HG03354 (cell line): Measurements from ENCODE around the gene NCOA7.

Source experiments
- ATAC-seq: cut with Tn5 transposase; IDR thresholded peaks from one replicate; pipeline ENCODE4 v1.9.1; 2021; ENCODE audit warnings: mild to moderate bottlenecking; ENCODE audit not compliant: unreplicated experiment, poor library complexity, severe bottlenecking

The NCOA7 gene

DNA sequence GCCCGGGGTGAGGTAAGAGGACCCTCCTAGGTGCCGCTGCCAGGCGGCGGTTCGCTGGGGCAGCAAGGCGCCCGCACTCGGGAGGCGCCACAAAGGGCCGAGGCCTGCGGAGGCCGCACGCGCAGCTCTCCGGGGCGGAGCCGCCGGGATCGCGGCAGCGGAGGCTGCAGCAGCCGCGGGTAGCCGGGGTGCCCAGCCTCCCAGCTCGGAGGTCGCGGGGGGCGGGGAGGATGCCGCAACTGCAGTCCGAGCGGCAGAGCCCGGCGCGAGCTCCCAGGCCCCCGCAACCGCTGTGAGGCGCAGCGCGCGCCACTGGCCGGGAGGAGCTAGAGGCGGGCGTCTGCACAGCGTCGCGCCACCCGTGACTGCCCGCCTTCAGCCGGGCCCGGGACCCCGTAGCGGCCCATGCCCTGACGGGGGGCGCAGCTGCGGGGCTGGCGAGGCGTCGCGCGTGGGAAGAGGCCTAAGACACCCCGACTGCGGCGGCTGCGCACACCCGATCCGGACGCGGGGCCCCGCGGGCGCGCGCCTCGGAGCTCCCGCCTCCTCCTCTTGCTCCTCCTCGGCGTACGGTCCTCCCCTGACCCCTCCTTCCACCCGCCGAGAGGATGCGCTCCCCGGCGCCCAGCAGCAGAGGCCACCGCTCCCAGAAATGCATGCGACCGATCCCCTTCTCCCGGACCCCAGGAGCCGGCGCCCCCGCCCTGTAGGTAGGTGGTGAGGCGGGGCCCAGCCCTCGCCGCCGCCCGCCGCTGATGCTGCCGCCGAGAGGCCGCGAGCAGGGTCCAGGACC lies at the start of gene NCOA7:
TSS of gene NCOA7 (plus strand) at position 603 of the 793 bp plus-strand sequence. CDS start 24,395 bp downstream, outside the sequence.
- peak; percentile 71 for ATAC-seq

DNA sequence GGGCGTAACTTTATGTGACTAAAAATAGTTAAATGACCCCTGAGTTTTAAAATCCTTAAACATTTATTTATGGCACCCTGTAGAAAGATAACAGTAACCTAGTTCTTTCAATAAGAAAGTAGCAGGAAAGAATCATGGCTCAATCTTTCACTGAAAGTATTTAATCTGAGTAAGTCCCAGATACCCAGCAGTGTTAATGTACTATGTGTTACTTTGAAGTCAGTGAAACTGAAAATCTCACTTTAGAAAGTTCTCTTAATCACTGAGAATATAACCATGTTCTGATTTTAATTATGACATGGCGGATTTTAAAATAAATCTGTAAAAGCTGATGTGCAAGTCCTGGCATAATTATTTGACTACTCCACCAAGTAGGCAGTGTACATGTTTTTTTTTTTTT lies 49.4 kb upstream of the NCOA7 start:
- no peak for ATAC-seq

- ATAC-seq = no peak
These were observed 48.7 kb upstream of the NCOA7 start for GRCh38 chr6:125742024-125742423.

- ATAC-seq = no peak
These were observed 48.2 kb upstream of the NCOA7 start for GRCh38 chr6:125742464-125743120.

- no peak for ATAC-seq
These were observed 47.2 kb upstream of the NCOA7 start for GRCh38 chr6:125743604-125744003.

GRCh38 chr6:125745281-125746018 lies 45.3 kb upstream of the NCOA7 start:
- no peak for ATAC-seq

DNA sequence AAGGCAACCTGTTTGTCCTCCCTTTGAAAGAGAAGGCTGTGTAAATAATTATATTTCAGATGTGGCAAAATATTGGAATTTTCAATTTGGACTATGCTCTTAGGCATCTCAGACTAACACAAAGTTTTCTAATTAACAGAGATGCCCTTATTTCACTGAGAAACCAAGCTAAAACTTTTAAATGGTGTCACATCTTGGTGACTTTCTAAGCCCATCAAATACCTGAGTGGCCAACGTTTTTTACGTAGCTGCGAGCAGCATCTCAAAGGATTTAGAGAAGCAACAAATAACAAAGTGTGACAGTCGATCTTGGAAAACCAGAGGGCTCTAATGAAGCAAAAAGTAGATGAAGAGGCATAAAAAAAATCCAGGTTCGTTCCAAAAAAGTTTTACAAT lies 44.7 kb upstream of the NCOA7 start:
- ATAC-seq = no peak

GRCh38 chr6:125746731-125747588 lies 43.8 kb upstream of the NCOA7 start:
- ATAC-seq = peak; percentile 60

GRCh38 chr6:125747589-125748405 lies 43.0 kb upstream of the NCOA7 start:
- peak; percentile 14 for ATAC-seq

DNA sequence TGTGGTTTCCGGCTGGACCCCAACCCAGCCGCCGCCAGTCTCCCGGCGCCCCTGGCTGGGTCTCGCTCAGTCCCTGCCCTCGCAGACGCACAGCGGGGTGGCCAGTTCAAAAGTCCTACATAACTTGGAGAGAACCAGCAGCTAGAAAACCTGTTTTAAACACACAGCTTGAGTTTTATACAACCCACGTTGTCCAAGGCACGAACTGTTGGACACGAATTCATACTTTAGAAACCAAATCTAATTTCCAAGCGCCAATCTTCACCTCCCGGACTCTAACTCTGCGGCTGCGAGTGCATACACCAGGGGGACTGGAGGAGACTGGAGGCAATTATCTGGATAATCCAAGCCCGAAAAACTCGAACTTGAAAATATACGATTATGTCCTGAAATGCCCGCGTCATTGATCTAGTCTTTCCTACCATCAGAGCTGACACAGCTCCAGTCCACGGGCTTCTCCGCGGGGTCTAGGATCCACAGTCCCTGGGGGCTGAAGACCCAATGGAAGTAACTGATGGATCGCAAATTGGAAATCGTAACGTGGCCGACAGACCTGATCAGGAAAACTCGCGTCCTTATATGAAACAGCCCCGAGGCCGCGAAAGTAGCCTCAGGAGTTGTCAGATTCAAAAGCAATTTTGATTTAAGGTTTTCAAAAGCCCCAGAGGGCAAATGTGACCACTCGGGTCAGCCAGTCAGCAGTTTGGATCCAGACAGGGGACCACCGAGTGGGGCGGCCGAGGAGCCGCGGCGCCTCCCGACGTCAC lies 42.2 kb upstream of the NCOA7 start:
- no peak for ATAC-seq

GRCh38 chr6:125749173-125749864 lies 41.4 kb upstream of the NCOA7 start, which contains the start of gene HEY2:
Gene HEY2, plus strand, starts transcription at chr6:125749632. Its CDS starts 145 bp downstream, at chr6:125749777.
- peak; percentile 80 for ATAC-seq

DNA sequence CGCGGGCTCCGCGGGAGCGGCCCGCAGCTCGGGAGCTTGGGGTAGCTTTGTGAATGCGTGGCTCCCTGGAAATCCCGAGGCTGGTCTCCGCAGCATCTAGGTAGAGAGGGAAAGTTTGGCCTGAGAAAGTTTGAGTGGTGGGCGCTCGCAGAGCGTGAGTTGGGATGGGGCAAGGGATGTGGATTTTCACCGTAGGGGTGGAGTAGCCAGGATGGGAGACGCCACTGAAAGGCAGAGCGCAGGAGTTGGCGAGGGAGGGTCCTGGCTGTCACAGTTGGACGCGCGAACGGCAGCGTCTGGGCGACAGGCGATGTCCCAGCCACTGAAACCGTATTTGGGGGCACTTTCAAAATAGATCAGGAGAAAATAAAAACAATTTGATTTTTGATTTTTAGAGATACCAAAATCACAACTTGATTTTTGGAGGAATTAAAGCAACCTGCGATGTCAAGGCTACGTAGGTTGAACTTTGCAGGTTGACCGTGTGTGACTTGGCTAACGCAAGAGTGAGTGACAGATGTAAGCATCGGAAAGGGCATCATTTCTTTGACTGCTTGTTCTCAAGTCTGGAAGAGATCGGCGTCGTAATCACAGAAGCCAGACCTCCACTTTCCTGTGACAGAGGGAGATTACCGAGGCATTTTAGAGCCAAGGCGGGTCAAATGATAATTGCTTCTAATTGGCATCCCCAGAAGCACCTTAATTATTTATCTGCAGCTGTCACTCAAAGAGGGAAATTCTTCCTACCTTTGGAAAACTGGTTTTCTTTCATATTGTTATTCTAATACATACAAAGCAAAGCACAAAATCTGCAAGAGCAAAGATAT lies 40.7 kb upstream of the NCOA7 start:
- no peak for ATAC-seq

GRCh38 chr6:125750692-125751333 lies 39.9 kb upstream of the NCOA7 start:
- ATAC-seq = no peak

DNA sequence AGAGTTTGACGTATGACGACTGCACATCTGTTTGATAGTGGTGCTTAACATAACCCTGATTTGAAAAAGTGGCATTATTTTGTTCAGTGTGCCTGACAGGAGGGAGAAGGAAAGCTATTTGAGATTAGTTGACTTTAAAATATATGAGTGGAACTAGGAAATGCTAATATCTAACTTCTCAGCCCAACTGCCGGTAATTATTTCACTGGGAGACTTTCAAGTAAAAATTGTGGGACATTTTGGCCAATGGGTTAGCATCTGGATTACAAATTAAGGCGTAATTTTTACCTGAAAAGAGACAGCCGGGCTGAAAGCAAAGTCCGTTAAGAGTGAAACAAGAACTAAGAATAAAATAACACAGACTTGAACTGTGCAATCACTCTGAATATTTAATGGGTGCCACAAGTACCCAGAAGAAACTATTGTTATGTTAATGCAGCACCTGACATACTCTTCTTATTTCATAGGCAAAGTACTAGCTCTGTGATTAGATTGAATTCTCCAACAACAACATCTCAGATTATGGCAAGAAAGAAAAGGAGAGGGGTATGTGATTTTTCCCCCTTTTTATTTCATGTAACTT lies 39.3 kb upstream of the NCOA7 start:
- ATAC-seq = no peak

GRCh38 chr6:125752773-125753172 lies 38.0 kb upstream of the NCOA7 start:
- ATAC-seq = no peak
